ENCODE data around the gene AGA. TPM values are rescaled to one million over a fixed set of nuclear protein-coding genes. Genes with fewer than 3 reads are reported as not detected.

Gene AGA
- total RNA-seq, 4 donors from 2014 or later: 8.4 to 25.1 (median 14.7) TPM

GRCh38 chr4:177487977-177488376 lies 45.7 kb upstream of the AGA start:
- WGBS, 2 donors: 82 to 85% methylated on average over 1 of the region's 1 CpG
- Histone ChIP-seq H3K27me3 (no peaks in the 10 kb centered on the region), H3K9me3 (no peaks in the 10 kb centered on the region), H3K27ac (no peak overlapping the region), H3K36me3 (no peaks in the 10 kb centered on the region), H3K4me1 (no peaks in the 10 kb centered on the region), H3K4me3 (no peak overlapping the region)
- DNase-seq (ENCODE audit: low spot score in 2 of 2): no peak
- TF ChIP-seq CTCF (IDR thresholded peaks at IDR 0.05) (no peak), POLR2A (IDR thresholded peaks at IDR 0.05) (no peak), EP300 (IDR thresholded peaks at IDR 0.05) (no peak)

- DNase-seq (ENCODE audit: low spot score in 2 of 2): no peak
- Histone ChIP-seq H3K9me3 (no peaks in the 10 kb centered on the region), H3K36me3 (no peaks in the 10 kb centered on the region), H3K4me3 (no peak overlapping the region), H3K4me1 (no peaks in the 10 kb centered on the region), H3K27me3 (no peaks in the 10 kb centered on the region), H3K27ac (peak overlapping the region in 1 of 4 donors; percentile 5)
- TF ChIP-seq CTCF (IDR thresholded peaks at IDR 0.05): no peak
- no peak for TF ChIP-seq EP300 (IDR thresholded peaks at IDR 0.05)
- no peak for TF ChIP-seq POLR2A (IDR thresholded peaks at IDR 0.05)
- WGBS, 2 donors: 45% methylated on average over 1 of the region's 1 CpG
Measured at GRCh38 chr4:177485528-177485927, 43.3 kb upstream of the AGA start.

DNA sequence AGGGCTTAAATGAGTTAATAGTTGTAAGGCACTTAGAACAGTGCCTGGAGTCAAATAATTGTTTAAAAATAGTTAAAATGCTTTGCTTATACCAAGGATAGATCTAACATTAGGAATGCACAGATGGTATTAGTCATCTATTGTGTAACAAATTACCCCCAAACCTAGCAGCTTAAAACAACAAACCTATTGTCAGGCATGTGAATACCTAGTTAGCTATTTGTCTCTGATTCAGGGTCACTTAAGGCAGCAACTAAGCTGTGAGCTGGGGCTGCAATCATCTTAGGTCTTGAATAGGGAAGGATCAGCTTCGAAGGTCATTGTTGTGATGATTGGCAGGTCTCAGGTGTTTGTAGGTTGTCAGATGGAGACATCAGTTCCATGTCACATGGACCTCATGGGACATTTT lies 42.4 kb upstream of the AGA start:
- Histone ChIP-seq H3K4me3 (no peak overlapping the region), H3K4me1 (no peaks in the 10 kb centered on the region), H3K36me3 (no peaks in the 10 kb centered on the region), H3K27ac (peak overlapping the region in 1 of 4 donors; percentile 5), H3K27me3 (no peaks in the 10 kb centered on the region), H3K9me3 (no peaks in the 10 kb centered on the region)
- WGBS, 2 donors: 69 to 100% methylated on average over 1 of the region's 1 CpG
- TF ChIP-seq POLR2A (IDR thresholded peaks at IDR 0.05): no peak
- TF ChIP-seq EP300 (IDR thresholded peaks at IDR 0.05): no peak
- no peak for TF ChIP-seq CTCF (IDR thresholded peaks at IDR 0.05)
- DNase-seq (ENCODE audit: low spot score in 2 of 2): no peak

DNA sequence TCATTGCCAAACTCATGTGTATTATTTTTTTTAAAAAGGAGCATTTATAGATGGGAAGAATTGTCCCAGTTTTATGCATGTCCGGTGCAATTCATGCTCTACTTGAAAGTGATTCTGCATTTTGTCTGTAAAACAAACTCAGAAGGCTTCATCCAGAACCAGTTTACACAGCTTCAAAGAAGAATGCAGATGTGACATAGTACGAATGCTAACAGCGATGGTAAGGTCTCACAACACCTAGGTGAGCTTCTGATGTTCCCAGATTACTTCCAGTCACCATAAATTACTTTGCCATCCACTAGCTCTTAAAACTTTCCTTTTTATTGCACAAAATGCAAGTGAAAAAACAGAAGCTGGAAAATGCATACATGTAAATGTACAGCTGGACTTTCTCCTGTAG lies 41.5 kb upstream of the AGA start:
- no peak overlapping the region for H3K27ac ChIP-seq
- 65 to 72% methylated on average over 3 of the region's 3 CpGs for WGBS, 2 donors
- H3K9me3 ChIP-seq: no peaks in the 10 kb centered on the region
- DNase-seq (ENCODE audit: low spot score in 2 of 2): no peak
- no peaks in the 10 kb centered on the region for H3K4me1 ChIP-seq
- no peaks in the 10 kb centered on the region for H3K27me3 ChIP-seq
- TF ChIP-seq CTCF (IDR thresholded peaks at IDR 0.05) (no peak), POLR2A (IDR thresholded peaks at IDR 0.05) (no peak), EP300 (IDR thresholded peaks at IDR 0.05) (no peak)
- H3K4me3 ChIP-seq: no peak overlapping the region
- H3K36me3 ChIP-seq: no peaks in the 10 kb centered on the region

DNA sequence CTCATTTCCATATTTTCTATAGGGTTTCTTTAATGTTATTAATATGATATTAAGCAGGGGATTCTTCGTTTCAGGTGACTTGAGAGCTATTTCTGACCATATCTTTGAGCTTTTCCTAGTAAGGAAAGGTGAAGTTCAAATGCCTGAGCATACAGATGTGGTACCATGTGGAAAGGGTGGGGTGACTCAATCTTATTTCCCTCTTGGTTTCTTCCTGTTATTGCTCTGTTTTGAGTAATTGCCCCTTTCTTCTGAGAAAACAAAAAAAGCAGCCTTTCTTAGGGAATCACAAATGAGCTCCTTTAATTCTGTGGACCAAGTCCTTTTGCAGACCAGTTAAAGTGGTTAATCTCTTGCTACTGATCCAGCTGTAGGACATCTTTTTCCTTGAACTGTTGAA lies 41.0 kb upstream of the AGA start:
- no peaks in the 10 kb centered on the region for H3K36me3 ChIP-seq
- DNase-seq (ENCODE audit: low spot score in 2 of 2): no peak
- no peak overlapping the region for H3K27ac ChIP-seq
- no peaks in the 10 kb centered on the region for H3K9me3 ChIP-seq
- no peaks in the 10 kb centered on the region for H3K4me1 ChIP-seq
- no peaks in the 10 kb centered on the region for H3K27me3 ChIP-seq
- TF ChIP-seq EP300 (IDR thresholded peaks at IDR 0.05) (no peak), CTCF (IDR thresholded peaks at IDR 0.05) (no peak), POLR2A (IDR thresholded peaks at IDR 0.05) (no peak)
- no peak overlapping the region for H3K4me3 ChIP-seq
- WGBS, 2 donors: 83 to 85% methylated on average over 1 of the region's 1 CpG
